ENCODE data around the gene OSM.

The OSM gene

GRCh38 chr22:30262917-30263741 lies 3.5 kb downstream of the OSM start:
- DNase-seq (ENCODE audit: low read depth): no peak

- DNase-seq (ENCODE audit: low read depth): no peak
These were observed 4.5 kb downstream of the OSM start for GRCh38 chr22:30262112-30262511.

- DNase-seq (ENCODE audit: low read depth): no peak
These were observed 5.5 kb downstream of the OSM start for GRCh38 chr22:30261134-30261533.

DNA sequence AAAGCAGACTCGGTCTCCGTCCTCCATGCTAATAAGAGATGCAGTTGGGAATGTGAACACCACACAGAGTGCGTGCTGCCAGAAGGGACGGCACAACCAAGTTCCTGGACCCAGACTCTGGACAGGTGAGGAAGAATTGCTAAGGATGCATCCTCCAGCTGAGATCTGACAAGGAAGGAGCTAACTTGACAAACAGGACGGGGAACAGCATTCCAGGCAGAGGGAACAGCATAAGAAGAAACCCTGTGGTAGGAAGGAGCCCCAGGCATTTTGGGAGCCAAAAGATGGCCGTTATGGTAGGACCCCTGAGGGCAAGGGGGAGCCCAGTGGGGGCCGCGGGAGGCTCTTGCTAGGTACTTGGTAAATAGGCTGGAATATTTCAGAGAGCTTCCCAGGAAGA lies 6.0 kb downstream of the OSM start:
- DNase-seq (ENCODE audit: low read depth): no peak

DNA sequence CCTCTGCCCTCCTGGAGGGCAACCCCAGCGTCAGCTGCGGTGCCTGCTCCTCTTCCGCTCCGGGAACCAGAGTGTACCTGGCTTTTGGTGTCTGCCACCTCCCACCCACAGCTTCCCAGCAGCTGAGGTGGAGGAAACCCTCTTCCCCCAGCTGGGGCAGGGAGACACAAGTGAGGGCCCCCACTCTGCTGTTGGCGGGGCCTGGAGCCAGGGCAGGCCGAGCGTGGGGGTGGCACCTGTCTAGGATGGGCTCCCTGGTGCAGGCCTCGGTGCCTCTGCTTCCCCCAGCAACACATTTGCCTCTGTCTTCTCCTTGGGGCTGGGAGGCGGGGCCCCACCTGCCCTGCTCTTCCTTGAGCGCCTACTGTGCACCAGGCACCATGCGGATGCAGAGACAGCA lies 6.4 kb downstream of the OSM start:
- DNase-seq (ENCODE audit: low read depth): no peak

GRCh38 chr22:30254314-30254713 lies 12.3 kb downstream of the OSM start:
- DNase-seq (ENCODE audit: low read depth): no peak

GRCh38 chr22:30253205-30253852 lies 13.3 kb downstream of the OSM start:
- no peak for DNase-seq (ENCODE audit: low read depth)

GRCh38 chr22:30252411-30253204 lies 14.0 kb downstream of the OSM start:
- no peak for DNase-seq (ENCODE audit: low read depth)

DNA sequence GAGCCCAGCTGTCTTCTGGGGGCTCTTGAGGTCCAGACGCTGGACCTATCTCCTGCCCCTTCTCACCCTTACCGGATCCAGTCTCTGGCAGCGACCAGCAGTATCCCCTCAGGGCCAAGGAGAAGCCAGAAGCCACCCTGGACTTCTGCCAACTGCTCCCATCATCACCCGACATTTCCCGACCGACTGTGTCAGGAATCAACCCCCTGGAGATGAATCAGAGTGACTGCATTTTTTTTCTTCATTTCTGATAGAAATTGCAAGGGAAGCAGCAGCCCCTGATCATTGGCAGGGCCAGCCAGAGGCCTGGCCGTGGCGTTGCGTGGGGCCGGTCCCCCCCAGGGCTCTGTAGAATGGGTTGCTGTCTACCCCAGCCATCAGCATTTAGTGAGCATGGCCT lies 14.9 kb downstream of the OSM start:
- DNase-seq (ENCODE audit: low read depth): no peak

GRCh38 chr22:30250661-30251267 lies 15.9 kb downstream of the OSM start:
- no peak for DNase-seq (ENCODE audit: low read depth)

DNA sequence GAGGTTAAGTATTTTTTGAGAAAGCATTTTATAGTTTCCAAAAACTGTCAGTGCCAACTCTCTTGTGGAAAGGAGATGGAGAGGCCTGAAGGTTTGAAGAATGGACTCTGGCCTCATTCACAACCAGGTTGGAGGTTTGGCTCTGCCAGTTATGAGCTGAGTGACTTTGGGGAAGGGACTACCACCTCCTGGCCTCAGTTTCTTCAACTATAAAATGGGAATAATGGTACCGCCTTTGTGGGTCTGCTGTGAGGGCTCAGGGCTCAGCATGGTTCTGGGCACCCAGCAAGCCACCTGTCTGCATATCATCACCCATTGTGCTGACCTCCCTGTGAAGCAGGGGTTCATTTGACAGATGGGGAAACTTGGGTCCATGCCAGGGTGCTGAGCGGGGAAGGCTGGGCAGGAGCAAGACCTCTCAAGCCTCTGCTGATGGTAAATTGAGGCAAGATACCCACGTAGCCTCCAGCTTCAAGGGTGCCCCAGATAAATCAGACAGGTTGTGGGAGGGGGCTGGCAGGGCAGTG lies 16.5 kb downstream of the OSM start:
- no peak for DNase-seq (ENCODE audit: low read depth)

DNA sequence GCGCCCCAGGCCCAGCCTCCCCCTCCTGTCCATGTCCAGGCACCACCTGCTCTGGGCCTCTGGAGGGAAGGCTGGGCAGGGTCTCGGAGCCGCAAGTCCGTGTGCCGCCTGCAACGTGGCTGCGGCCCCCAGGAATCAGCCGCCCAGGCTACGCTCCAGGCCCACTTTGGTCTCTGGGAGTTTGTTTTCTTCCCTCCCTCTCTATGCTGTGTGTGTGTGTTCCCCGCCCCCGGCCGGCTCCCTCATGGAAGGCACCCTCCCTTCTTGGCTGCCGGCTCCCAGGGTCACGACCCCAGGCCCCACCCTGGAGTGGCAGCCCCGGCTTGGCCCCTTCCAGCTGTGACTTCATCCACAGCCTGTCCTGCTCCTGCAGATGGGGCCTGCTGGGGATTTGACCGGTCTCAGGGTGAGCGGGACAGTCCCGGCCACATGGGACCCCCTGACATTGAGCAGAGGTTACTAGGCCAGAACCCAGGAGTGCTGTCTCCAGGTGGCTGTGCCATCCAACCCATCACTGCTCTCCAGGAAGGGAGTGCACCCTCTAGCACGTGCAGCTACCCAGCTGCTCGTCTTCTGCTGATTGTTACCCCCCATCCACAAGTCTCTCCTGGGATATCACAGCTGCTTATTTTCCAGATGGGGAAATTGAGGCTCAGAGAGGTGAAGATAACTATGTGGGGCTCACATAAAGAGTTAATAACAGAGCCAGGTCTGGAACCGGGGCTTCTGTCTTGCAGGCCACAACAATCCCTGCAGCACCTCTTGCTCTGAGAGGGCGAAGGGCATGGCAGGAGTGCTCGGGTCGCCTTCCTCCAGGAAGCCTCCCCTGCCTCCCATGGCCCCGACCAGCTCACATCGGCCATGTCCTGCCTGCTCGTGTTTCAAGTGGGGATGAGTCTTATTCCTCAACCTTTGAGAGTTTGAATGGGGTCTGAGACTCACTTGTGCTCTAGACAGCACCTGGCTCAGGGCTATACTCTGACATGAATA lies 17.3 kb downstream of the OSM start:
- DNase-seq (ENCODE audit: low read depth): no peak

DNA sequence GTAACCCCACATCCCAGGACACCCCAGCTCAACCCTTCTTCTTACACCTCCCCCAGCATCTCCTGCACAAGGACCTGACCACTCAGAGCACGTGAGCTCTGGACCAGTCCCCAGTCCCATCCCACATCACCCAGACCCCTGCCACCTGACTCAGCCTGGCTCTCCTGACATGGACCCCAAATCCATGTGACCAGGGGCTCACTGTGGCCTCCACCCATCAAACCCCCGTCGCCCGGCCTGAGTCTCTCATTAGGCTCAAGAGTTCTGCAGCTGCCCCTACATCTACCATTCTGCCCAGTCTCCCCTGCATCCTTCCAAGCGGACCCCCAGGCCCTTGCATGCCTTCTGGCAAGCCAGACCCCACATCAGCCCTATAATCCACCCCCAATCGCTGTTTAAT lies 18.2 kb downstream of the OSM start:
- no peak for DNase-seq (ENCODE audit: low read depth)

GRCh38 chr22:30247974-30248373 lies 18.7 kb downstream of the OSM start:
- no peak for DNase-seq (ENCODE audit: low read depth)

DNA sequence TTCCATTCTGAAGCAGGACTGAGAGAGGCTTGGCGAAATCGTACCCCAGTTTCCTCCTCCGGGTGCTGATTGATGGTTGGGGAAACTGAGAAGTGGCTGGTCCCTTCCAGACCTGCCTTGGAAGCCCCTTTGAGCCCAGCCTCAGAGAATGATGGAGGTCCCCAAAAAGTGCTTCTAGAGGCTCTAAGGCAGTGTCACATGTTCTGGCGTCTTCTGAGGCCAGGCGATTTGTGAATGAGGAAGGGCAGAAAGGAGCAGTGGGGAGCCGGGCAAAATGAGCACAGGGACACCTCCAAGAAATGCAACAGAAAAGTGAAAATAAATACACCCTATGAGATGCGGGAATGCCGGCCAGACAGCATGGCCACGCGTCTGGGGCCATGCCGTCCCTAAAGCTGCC lies 19.1 kb downstream of the OSM start:
- DNase-seq (ENCODE audit: low read depth): no peak

DNA sequence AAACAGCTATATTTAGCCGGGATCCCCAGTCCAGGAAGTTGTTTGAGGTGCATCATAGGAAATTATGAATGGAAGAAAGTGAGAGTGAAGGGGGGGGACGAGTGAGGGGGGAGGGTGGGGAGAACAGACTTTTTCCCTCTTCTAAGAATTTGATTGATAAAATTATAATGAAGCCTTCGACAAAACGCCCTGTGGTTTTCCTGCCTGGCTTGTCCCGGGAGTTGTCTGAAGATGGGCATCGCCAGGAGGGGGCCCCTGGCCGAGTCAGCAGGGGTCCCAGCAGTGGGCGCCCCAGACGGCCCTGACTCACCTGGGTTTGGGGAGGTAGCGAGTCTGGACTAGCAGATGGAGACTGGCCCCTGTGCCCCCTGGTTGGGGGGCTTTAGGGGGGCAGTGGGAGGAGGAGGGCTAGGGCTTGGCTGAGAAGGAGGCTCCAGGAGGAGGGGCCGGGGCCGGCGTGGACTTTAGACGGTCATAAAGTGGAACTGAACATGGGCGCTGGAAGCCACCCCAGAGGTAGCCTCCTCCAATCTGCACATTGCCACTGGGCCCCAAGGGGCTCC lies 19.8 kb downstream of the OSM start:
- no peak for DNase-seq (ENCODE audit: low read depth)

- DNase-seq (ENCODE audit: low read depth): peak; percentile 61
These were observed 20.5 kb downstream of the OSM start, which contains the start of gene LIF for GRCh38 chr22:30245985-30246813. LIF (minus strand) TSS chr22:30246759; CDS start chr22:30246695, 64 bp downstream.

DNA sequence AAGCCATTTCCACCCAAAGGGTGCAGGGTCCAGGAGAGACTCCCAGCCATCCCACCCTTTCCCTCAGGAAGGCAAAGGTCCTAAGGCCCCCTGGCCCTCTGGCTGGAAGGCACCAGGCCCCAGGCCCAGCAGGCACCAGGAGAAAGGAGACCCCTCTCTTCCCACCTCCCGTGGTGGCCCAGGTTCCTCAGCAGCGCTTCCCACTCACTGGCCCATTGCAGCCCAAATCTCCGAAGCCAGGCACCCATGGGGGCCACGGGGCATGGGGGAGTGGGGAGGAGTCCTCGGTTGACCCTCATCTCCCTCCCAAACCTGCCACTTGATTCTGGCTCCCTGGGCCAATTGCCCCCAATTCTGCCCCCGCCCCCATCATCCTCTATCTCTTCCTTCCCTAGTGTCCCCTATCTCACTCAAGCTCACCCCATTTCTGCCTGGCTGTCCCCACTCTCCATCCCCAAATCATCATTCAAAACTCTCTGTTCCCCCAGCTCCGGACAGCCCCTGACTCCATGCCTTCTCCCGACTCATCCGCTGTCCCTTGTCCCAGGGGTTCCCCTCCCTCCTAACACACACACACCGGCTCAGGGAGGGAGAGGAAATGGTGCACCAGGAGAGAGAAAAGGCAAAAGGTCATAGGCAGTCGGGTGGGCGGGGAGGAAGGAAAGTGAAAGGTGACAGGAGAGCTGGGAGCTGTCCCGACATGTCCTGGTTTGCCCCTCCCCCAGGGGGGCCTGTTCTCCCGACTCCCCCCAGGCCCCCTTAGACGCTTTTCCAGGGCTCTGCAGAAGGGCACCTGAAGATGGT lies 21.3 kb downstream of the OSM start:
- no peak for DNase-seq (ENCODE audit: low read depth)

- DNase-seq (ENCODE audit: low read depth): no peak
These were observed 22.0 kb downstream of the OSM start for GRCh38 chr22:30244641-30245040.
